Measurements from ENCODE around the gene CORO6.
"Not testable (repeated sequence)": the region's sequence is repeated elsewhere in the genome, so short reads cannot be mapped to it uniquely, and the experiment has no call there.

Gene CORO6
- total RNA-seq = 2.2 to 16.3 (median 4.1) reads per million in 3 experiments

DNA sequence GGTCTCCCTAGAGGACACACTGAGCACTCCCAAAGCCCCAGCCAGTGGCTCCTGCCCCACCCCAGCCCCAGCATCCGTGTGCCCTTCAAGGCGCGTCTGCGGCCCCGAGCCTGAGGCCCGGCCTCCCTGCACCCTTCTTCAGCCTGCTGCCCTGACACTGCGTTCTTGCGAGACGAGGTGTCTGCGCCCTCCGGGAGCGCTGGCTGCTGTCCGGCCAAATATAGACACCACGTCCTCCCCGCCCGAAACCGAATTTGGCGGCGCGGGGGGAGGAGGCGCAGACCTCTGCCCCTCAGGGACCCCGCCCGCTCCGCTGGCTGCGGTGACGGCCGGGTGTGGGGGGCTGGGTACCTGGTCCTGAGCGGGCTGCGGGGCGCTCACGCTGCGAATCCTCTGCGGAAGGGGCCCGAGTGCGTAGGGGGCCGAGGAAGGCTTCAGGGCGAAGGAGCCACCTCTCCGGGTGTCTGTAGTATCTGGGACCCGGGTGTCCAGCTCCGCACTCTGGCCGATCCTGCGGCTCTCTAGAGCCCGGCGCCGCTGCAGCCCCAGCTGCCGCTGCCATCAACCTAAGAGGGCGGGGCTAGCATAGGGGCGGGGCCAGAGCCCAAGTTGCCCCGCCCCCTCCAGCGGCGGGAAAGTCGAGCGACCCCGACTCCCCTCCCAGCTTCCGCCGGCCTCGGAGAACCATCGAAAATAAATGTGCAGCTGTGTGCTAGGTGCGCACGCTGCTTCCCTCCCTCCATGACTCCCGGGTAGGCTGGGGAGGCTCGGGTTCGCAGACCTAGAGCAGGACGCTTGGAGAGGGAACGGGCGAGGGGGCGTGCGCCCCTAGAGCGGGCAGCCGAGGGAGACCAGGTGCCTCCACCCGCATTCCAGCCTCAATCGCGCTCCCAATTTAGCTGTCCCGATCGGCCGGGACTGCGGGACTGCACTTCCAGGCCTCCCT lies at the start of gene CORO6:
Gene CORO6 (minus strand): TSS at position 576 of the 946 bp plus-strand sequence. CDS start 1,491 bp downstream, outside the sequence.
- peak; percentile 50 for DNase-seq

DNA sequence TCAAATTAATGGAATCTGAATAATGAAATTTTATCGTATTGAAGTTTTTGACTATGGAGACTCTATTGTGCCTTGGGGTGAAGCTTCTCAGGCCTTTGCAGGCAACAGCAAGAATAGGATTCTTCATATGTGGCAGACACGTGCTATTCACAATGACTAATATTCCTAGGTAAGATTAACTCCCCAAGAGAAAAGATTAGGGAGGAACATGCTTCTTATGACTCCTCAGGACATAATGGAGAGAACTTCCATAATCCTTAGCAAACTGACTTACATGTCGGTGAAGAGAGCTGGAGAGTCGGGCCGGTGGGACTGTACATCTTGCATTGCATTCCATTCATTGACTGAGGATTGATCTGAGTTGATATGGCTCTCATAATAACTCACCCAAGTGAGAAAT lies 48.9 kb upstream of the CORO6 start:
- DNase-seq = no peak

DNA sequence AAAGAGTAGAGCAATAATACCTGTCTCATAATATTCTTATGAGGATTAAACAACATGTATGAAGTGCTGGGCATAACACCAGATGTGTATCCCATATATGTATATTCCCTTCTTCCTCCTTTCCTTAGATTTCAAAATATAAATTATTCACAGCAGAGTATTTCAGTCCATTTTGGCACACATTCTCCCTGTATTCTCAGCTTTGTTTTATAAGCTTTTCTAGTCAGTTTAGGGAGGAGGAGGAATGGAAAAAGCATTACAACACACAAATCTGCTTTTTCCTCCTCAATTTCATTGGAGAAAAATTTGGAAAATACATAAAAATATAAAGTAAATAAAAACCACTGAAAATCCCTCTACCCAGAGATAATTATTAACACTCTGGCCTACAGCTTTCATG lies 46.6 kb upstream of the CORO6 start:
- no peak for DNase-seq

DNA sequence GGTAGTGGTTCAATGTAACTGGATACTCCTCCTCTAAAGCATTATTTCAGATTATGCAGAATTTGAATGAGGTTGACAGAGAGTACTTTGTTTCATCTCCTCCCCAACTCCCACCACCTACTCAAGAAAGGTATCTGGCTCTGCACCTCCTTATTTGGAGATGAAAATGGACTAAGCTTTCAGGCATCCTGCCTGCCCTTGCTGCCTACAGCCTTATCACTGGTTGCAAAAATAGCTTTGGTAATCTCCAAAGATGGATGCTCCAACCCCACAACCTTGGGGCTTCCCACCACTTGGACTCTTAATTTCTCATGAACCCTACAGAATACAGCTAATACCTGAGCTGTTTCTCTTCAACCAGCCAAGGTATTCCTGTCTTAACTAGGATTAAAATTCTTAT lies 45.3 kb upstream of the CORO6 start:
- no peak for DNase-seq

DNA sequence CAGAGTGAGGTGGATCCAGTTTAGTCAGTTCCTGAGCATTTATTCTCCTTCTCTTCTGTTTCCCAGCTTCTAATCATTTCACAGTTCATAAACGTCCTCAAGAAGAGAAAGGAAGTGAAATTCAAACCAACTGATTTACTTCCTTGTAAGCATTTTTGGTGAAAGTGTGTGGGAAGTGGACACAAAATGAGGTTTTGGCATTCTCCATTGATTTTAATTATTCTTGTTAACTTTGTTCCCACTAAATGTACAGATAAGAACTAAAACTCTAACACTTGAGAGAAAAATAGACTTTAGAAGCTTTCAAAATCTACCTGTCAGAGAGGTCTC lies 42.7 kb upstream of the CORO6 start:
- DNase-seq = no peak

DNA sequence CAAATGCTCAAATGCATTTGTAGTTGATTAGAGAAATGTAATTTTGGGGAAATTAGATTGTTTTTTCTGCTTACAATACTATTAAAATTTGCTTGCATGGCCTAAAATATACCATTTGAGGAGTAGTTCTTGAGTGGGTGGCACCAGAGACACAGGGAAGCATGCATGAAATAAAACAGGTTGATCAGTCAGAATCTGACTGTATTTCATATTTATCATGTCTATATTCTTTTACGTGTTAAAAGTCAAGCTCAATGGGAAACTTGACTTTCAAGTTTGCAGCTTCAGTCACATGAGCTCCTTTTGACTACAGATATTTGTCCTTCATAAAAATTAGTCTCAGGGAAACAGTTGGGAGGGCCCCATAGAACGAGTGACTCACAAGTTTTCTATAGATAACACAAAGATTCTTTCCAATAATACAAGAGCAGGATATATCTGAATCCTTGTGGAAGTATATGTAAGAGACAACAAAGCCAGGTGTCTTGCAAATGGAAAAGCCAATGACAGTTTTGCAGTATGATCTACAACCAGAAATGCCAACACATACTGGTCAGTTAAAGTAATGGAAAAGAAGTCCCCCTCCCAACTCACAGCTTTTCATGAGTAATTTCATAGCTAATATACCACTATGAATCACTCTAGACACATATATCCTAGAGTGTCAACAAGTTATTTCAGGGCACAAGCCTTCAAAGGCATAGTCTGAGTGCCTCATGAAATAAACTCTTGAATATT lies 42.2 kb upstream of the CORO6 start:
- no peak for DNase-seq

DNA sequence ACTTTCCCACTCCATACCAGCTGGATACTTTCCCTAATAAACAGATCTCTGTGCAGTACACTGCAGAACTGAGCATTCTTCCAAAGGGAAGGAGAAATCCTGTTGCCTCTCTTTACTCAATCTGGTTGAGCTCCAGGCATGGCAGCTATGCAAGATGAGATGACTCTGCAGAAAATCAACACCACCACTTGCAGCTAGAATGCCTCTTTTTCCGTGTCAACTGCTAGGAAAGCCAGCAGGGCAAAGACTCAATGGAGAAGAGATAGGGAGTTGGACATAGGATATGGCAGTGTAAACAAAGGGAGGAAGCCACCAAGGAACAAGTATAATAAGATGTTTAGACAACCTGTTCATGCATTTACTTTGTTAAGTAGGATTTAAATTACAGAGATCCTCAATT lies 40.4 kb upstream of the CORO6 start:
- no peak for DNase-seq

DNA sequence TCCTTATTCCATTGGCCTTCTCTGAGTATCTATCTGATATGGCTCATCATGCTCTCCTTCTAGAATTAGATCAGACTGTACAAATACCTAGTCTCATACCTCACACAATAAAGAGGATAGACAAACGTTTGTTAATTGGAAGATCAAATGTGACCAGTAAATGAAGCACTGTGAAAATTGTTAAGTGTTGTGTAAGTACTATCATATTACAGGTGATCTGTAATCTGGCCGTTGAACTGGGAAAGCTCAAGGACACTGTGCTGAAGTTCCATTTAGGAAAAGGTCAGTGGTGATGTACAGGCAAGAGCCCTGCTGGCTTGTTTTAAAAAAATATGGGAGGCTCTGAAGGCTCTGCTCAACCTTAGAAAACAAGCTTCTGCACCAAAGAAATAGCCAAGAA lies 38.5 kb upstream of the CORO6 start:
- DNase-seq = no peak

DNA sequence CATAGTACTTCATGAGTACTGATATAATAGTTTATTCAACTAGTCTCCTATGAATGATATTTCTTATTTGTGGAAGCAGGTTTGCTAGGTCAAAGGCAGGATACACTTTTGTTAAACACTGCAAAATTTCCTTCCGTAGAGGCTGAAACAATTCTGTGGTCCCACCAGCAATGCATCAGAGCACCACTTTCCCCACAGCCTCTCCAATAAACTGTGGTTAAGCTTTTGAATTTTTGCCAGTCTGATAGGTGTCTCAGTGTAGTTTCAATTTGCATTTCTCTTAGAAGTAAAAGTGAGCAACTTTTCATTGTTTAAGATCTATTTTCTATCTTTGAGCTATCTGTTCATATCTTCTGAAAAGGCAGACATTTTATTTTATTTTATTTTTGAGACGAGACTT lies 36.4 kb upstream of the CORO6 start:
- no peak for DNase-seq

DNA sequence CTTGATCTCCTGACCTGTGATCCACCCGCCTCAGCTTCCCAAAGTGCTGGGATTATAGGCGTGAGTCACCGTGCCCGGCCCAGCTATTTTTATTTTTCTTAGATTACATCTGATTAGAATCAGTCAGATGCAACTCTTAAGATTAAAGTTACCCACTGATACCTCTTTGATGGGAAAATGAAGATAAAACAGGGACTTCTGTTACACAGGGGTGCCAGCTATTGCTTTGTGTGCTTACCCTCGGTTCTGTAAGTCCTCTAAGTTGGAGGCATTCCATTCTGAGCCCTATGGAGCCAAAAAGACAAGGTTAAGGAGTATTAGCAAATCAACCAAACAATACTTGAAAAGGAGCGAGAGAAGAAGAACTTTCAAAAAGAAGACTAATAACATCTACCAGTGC lies 32.6 kb upstream of the CORO6 start:
- no peak for DNase-seq

DNA sequence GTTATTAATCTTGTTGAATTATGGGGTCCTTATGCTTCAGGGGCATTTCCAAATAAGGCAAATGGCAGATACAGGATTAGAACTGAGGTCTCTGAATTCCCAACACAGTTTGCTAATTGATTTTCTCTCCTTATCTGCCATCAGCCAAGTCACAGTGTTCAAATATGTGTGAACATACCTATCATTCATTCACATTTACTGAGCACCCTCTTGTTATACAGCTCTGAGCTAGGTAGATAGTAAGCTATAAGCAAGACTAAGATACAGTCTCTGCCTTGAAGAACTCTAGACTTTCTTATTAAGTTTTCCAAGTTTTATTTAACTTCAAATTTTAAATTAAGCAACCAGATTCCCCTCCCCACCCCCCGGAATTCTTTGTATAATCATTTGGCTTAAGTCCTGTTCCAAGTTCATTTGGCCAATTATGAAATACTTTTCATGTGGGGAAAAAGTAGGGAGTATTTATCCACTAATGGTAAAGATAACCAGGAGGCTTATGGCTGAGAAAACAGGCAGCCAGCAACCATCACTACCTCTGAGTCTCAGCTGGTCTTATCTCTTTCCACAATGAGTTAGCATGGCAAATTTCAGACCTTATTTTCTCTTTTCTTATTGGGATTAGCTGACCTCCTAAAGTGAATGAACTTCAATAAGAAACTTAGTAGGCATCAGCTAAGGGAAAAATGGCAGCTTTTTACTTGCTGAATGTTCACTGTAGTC lies 31.4 kb upstream of the CORO6 start:
- DNase-seq = no peak

DNA sequence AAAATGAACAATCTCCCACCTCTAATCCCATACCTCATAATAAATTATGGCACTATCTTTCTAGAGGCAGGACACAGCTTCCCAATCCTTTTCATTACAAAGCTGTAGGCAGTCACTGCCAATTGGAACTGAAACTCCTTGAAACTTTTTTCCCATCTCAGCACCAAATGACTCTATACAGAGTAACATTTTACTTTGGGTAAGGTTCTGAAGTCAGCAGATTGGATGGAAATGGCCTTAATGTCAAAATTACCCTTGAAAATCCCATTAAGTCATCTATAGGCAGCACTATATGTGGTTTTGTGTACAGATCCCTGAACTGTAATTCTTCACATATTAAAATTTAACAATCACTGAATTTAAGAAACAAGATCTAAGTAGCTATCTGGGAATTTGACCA lies 30.3 kb upstream of the CORO6 start:
- DNase-seq = no peak

DNA sequence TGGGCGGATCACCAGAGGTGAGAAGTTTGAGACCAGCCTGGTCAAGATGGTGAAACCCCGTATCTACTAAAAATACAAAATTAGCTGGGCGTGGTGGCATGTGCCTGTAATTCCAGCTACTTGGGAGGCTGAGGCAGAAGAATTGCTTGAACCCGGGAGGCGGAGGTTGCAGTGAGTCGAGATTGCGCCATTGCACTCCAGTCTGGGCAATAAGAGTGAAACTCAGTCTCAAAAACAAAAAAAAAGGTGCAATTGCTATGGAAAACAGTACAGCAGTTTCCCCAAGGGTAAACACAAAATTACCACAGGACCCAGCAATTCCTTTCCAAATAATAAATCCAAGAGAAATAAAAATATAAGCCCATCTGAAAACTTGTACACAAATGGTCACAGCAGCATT lies 29.2 kb upstream of the CORO6 start:
- DNase-seq = not testable (repeated sequence)

DNA sequence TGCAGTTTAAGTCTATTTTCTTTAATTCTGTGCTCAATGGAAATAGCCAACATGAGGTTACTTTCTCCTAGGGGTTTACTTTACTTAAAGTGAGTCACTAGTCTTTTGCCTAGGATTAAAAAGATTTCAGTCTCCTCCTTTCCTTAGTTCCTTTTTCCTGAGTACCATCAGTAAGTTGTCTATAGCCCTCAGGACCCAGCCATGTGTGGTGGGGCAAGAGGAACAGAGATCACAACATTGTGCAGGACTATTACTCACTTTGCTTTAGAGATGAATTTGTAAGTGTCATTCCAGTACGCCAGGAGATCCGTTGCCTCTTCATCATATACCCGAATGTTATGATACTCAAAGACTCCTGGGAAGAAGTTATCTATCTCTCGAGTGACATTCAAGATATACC lies 27.7 kb upstream of the CORO6 start:
- DNase-seq = no peak

DNA sequence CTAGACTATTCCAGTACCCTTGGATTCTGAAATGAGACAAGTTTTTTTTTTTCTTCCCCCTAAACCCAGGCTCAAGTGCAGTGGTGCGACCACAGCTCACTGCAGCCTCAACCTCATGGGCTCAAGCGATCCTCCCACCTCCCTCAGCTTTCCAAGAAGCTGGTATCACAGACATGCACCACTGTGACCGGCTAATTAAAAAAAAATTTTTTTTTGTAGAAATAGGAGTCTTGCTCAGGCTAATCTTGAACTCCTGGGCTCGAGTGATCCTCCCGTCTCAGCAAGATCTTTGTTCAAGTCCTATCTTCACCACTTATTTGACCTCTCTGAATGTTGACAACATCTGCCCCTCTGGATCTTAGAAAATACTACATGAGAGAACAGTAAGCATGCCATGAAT lies 26.6 kb upstream of the CORO6 start:
- DNase-seq = no peak

DNA sequence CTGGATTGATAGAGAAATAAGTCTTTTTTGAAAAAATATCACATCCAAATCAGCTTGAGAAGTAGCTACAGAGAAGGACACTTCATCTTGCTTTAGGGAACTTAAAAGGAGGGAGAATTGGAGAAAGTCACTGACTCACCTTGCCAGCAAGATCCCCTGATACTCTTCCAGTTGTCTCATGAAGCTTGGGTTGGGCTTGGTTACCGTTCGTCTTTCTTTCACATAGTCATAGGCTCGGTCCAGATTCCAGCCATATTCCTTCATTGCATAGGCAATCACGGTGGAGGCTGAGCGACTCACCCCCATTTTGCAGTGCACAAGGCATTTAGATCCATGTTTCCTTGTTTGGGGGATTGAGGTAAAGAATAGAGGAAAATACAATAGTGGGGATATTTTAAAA lies 25.3 kb upstream of the CORO6 start:
- DNase-seq = no peak

DNA sequence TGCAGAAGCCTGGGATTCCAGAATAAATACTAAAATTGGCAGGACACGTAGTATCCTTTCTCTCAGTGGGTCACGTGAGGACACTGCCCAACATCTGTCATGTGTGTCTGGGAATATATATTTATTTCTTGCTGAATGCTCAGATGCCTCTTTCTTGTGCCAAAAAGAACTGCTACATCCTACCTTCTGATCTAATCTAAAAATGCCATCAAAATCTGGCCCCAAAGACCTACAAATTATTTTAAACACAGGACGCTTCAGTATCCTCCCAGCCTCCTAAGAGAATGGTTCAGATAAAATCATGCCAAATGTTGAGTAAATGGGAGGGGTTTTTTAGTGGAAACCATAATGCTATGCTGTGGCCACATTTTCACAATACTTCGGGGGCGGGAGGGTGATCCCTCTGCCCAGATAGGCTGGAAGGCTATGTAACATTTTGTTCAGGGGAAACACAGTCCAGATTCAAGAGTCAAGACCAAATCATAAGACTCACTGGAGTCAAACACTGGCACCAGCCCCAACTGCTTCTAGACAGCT lies 22.9 kb upstream of the CORO6 start:
- no peak for DNase-seq

DNA sequence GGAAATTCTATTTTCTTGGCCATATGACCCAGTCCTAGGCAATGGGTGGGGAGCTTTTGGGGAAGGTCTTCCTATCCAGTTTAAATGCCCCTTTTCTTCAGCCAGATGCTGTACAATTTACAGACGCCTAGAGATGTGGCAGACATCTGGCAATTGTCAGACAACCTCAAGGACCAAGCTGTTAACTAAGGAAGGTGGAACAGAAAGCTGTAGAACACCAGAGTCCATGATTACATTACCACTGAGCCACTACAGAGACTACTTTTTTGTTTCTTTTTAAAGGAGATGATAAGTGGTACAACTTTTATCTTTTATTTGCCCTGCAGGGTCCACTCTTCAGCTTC lies 21.1 kb upstream of the CORO6 start:
- DNase-seq = no peak

DNA sequence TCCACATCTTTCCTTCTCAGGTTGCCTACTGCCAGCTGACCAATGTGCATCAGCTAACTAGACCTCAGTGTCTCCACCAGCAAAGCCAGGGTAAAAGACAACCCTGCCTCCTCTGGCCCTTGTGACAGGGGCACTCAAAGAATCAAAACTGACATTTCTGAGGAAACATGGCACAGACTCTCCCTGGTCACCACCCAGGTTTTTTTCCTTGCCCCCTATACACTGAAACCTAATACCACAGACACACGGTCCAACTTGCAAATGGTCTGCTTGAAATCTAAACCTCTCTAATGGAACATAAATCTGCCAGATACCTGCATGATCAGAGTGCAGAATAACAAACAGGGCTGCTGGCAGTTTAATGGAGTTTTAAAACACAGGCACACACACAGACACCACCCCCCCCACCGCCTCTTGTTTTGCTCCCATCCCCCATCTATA lies 19.5 kb upstream of the CORO6 start:
- no peak for DNase-seq

DNA sequence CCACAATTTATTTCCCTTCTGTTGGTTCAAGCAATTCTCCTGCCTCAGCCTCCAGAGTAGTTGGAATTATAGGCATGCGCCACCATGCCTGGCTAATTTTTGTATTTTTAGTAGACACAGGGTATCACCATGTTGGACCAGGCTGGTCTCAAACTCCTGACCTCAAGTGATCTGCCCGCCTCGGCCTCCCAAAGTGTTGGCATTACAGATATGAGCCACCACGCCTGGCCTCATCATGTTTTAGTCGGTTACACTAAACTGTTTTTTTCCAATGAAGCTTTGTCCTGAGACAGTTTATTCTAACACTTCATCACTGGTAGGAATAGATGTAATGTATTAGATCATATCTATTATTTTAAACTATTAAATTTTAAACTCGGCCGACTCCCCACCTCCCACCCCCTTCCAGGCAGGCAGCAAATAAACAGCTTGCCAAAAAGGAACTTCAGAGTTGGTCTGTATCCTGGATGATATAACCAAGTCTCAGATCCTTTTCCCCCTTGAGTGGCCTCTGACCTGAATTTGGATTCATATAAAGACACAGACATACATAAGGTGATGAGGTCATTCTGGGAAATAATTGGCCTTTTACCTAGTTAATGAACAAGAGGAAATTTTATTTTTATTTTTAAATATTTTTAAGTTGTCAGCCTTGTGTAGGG lies 18.4 kb upstream of the CORO6 start:
- no peak for DNase-seq

DNA sequence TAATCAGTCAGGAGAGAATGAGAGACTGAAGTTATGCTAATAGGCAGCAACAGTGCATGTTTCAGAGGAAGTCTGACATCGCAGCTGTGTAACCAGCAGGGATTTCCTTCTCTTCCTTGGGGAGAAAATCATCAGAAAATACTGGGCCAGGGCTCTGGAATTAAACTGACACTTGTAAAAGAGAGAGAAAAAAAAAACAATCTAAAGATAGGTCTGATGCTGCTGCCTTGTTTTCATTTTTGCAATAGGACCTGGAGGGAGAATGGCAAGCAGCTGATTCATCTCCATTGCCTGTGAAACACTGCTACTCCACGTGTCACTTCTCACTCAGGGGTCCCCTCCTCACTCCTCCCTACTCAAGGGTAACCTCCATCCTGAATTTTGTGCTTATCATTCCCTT lies 17.7 kb upstream of the CORO6 start:
- DNase-seq = no peak

DNA sequence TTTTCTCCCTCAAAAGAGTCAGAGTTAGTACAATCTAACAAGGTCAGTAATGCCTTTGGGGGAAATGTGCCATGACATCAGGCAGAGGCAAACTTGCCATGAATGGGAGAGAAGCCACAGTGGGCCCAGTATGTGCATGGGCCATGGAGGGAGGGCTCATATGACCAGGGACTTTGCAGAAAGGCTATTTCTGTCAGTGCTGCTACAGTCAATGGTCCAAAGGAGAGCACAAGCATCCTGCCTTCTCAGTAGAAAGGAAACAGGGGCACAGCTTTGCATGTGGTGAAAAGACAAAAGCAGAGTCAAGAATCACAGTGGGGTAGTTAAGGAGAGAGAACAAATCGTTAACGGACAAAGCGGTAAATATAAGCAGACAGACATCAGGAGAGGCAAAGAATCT lies 11.2 kb upstream of the CORO6 start:
- no peak for DNase-seq

All from central memory CD4-positive, alpha-beta T cell (primary cell).